Measurements from ENCODE around the gene PRDM12. TPM values are rescaled to one million over a fixed set of nuclear protein-coding genes. Genes with fewer than 3 reads are reported as not detected.
A peak's percentile ranks its signal among the peaks of the same experiment; 100 is the strongest.

PRDM12 gene
- total and polyA plus RNA-seq, 2 donors (not counting 1 experiment from before 2014, with no cell fraction given) = not detected

DNA sequence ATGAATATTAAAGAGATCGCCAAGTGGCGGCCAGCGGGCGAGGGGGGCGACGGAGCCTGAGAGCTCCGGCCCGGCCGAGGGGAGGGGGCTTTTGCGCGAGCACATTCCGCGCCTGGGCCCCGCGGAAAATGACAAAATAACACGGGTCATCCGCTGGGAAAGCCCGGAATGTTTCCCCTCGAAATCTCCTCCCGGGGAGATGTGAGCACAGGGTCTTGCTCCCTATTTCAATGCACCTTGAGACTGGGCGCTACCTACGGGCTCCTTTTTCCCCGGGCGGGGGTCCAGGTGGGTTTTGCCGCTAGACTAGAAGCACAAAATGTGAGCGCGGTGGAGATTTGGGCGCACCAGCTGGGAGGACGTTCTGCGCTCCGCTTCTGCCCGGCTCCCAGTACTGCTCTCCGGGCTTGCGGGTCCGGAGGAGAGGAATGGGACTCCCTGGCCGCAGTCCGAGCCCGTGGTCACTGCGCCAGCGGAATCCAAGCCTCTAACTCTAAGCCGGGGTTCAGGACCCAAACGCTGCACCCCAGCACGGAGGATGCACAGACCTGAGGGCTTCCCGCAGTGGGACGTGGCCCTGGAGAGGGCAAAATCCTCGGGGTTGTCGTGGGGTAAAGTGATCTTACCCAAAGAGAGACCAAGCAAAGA, 2.8 kb upstream of the PRDM12 start:
- Mint-ChIP-seq H3K4me3 (peak overlapping the region; percentile 27), H3K4me1 (peaks cover 31% of the 10 kb centered on the region), H3K27me3 (peaks cover 55% of the 10 kb centered on the region), H3K9me3 (ENCODE audit: insufficient read depth) (no peaks in the 10 kb centered on the region), H3K27ac (no peak overlapping the region)
- H3K36me3 ChIP-seq (replicated peaks in 1 of 2; ENCODE audit: control extremely low read depth in 1 of 2, control insufficient read depth in 1 of 2, extremely low read depth in 1 of 2, insufficient read depth in 2 of 2, low read length in 1 of 2) = no peaks in the 10 kb centered on the region
- H4K20me1 ChIP-seq (ENCODE audit: control insufficient read depth, insufficient read depth, low read length, poor library complexity, severe bottlenecking) = no peaks in the 10 kb centered on the region
- TF ChIP-seq, protein P1, sequence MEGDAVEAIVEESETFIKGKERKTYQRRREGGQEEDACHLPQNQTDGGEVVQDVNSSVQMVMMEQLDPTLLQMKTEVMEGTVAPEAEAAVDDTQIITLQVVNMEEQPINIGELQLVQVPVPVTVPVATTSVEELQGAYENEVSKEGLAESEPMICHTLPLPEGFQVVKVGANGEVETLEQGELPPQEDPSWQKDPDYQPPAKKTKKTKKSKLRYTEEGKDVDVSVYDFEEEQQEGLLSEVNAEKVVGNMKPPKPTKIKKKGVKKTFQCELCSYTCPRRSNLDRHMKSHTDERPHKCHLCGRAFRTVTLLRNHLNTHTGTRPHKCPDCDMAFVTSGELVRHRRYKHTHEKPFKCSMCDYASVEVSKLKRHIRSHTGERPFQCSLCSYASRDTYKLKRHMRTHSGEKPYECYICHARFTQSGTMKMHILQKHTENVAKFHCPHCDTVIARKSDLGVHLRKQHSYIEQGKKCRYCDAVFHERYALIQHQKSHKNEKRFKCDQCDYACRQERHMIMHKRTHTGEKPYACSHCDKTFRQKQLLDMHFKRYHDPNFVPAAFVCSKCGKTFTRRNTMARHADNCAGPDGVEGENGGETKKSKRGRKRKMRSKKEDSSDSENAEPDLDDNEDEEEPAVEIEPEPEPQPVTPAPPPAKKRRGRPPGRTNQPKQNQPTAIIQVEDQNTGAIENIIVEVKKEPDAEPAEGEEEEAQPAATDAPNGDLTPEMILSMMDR (IDR thresholded peaks at IDR 0.05) = no peak
- no peak for TF ChIP-seq EZH2 (IDR thresholded peaks at IDR 0.05; ENCODE audit: borderline replicate concordance, insufficient read depth, low read depth, low read length, poor library complexity, severe bottlenecking)
- H3K9ac ChIP-seq (ENCODE audit: low read length) = peak overlapping the region; percentile 35
- H3K27me3 ChIP-seq (replicated peaks in 1 of 4; ENCODE audit: control extremely low read depth in 1 of 4, control insufficient read depth in 3 of 4, insufficient read depth in 4 of 4, low read length in 3 of 4) = peaks cover 0 to 84% (median 45%) of the 10 kb centered on the region in 4 experiments
- ATAC-seq (ENCODE audit: low read depth) (no peak), DNase-seq (no peak)
- peak overlapping the region; percentile 75 for H3K4me2 ChIP-seq (replicated peaks; ENCODE audit: low read depth, low read length, poor library complexity, severe bottlenecking)
- H3K79me2 ChIP-seq (ENCODE audit: control insufficient read depth, insufficient read depth, low read length) = no peaks in the 10 kb centered on the region
- H2AFZ ChIP-seq (ENCODE audit: insufficient read depth, low read depth, low read length, poor library complexity, severe bottlenecking) = no peak overlapping the region
- H3K4me1 ChIP-seq (ENCODE audit: control insufficient read depth in 2 of 2, insufficient read depth in 2 of 2, low read length in 2 of 2) = peaks cover 62 to 65% of the 10 kb centered on the region in 2 donors
- 10% methylated on average over 43 of the region's 47 CpGs for WGBS (ENCODE audit: insufficient coverage)
- ChIA-PET POLR2A (no interaction called here), CTCF (no interaction called here)
- H3K9me3 ChIP-seq (ENCODE audit: control extremely low read depth in 1 of 3, control insufficient read depth in 2 of 3, insufficient read depth in 1 of 3, low read length in 2 of 3) = peaks cover 0 to 33% (median 0%) of the 10 kb centered on the region in 3 donors
- H3K27ac ChIP-seq (ENCODE audit: low read length in 2 of 2) = no peak overlapping the region
- intact Hi-C loops (cut with micrococcal nuclease) = no loop called here
- H3K4me3 ChIP-seq (ENCODE audit: control extremely low read depth in 1 of 5, extremely low read depth in 1 of 5, insufficient read depth in 1 of 5, low read depth in 2 of 5, low read length in 4 of 5) = no peak overlapping the region
